Measurements from ENCODE around the gene CARF. TPM values are rescaled to one million over a fixed set of nuclear protein-coding genes. Genes with fewer than 3 reads are reported as not detected.

CARF gene
- total RNA-seq, 1 experiment from 2014 or later = 3.3 TPM

GRCh38 chr2:202938960-202939359 is 26.9 kb downstream of the CARF start:
- no peak for ATAC-seq
- no peak overlapping the region for H3K27ac Mint-ChIP-seq

GRCh38 chr2:202941771-202942170 is 29.7 kb downstream of the CARF start:
- POLR2A ChIA-PET = no interaction called here
- peaks cover 17% of the 10 kb centered on the region for H3K36me3 Mint-ChIP-seq
- DNase-seq (ENCODE audit: low spot score) (no peak), ATAC-seq (no peak)
- H3K4me3 Mint-ChIP-seq = no peak overlapping the region
- no peaks in the 10 kb centered on the region for H3K27me3 Mint-ChIP-seq (ENCODE audit: low read depth)
- no peaks in the 10 kb centered on the region for H3K4me1 Mint-ChIP-seq
- peaks cover 22% of the 10 kb centered on the region for H3K9me3 Mint-ChIP-seq
- H3K27ac Mint-ChIP-seq = no peak overlapping the region
- TF ChIP-seq NFATC4 (CRISPR knock-in tag; IDR thresholded peaks at IDR 0.05) = no peak
- no peak for TF ChIP-seq AFF4 (CRISPR knock-in tag; IDR thresholded peaks at IDR 0.05; ENCODE audit: borderline replicate concordance)
- TF ChIP-seq ZNF396 (CRISPR knock-in tag; IDR thresholded peaks at IDR 0.05; ENCODE audit: borderline replicate concordance) = no peak
- no peak for TF ChIP-seq GRHL2 (CRISPR knock-in tag; IDR thresholded peaks at IDR 0.05; ENCODE audit: insufficient replicate concordance, severe bottlenecking)
- no peak for TF ChIP-seq ZNF532 (CRISPR knock-in tag; IDR thresholded peaks at IDR 0.05; ENCODE audit: borderline replicate concordance)
- no peak for TF ChIP-seq USF2 (CRISPR knock-in tag; IDR thresholded peaks at IDR 0.05)
- CTCF ChIA-PET = no interaction called here

More at GRCh38 chr2:202938960-202939359, 26.9 kb downstream of the CARF start:
- POLR2A ChIA-PET = no interaction called here
- no peaks in the 10 kb centered on the region for H3K9me3 Mint-ChIP-seq
- H3K27me3 Mint-ChIP-seq (ENCODE audit: low read depth) = no peaks in the 10 kb centered on the region
- DNase-seq (ENCODE audit: low spot score) = no peak
- H3K4me1 Mint-ChIP-seq = no peaks in the 10 kb centered on the region
- H3K4me3 Mint-ChIP-seq = no peak overlapping the region
- H3K36me3 Mint-ChIP-seq = no peaks in the 10 kb centered on the region
- no peak for TF ChIP-seq ZNF121 (CRISPR knock-in tag; IDR thresholded peaks at IDR 0.05)
- no peak for TF ChIP-seq ZNF512 (CRISPR knock-in tag; IDR thresholded peaks at IDR 0.05; ENCODE audit: borderline replicate concordance)
- no peak for TF ChIP-seq PREB (CRISPR knock-in tag; IDR thresholded peaks at IDR 0.05; ENCODE audit: borderline replicate concordance)
- no peak for TF ChIP-seq ZNF317 (CRISPR knock-in tag; IDR thresholded peaks at IDR 0.05; ENCODE audit: borderline replicate concordance, low read depth)
- no peak for TF ChIP-seq ZNF416 (CRISPR knock-in tag; IDR thresholded peaks at IDR 0.05)
- TF ChIP-seq ZNF423 (CRISPR knock-in tag; IDR thresholded peaks at IDR 0.05) = no peak
- no peak for TF ChIP-seq TEAD1 (CRISPR knock-in tag; IDR thresholded peaks at IDR 0.05)
- TF ChIP-seq ATF3 (CRISPR knock-in tag; conservative IDR thresholded peaks at IDR 0.05) = no peak
- no peak for TF ChIP-seq CREM (CRISPR knock-in tag; IDR thresholded peaks at IDR 0.05)
- no peak for TF ChIP-seq CTCF (IDR thresholded peaks at IDR 0.05)
- no peak for TF ChIP-seq IRF2 (CRISPR knock-in tag; IDR thresholded peaks at IDR 0.05; ENCODE audit: borderline replicate concordance, low read depth)
- CTCF ChIA-PET = no interaction called here

All from WTC11 (cell line).